A549 (cell line): Measurements from ENCODE around the gene MLLT3. TPM values are rescaled to one million over a fixed set of nuclear protein-coding genes. Genes with fewer than 3 reads are reported as not detected.
"Not testable (repeated sequence)": the region's sequence is repeated elsewhere in the genome, so short reads cannot be mapped to it uniquely, and the experiment has no call there.

Source experiments
- ATAC-seq, 2 experiments: fragments of 200-7000 bp in 1 of 2; fragments of >200 bp in 1 of 2; cut with Nextera tagmentation in 1 of 2; cut with Tn5 transposase in 1 of 2; 3 replicates each; pipeline versions ENCODE4 v1.8.0 to v1.9.1; 2018 to 2020; ENCODE audit warnings: mild to moderate bottlenecking in 1 of 2, moderate library complexity in 1 of 2
- CTCF ChIA-PET: fragments of 300-600 bp; sonication (Branson Sonifier 250); formaldehyde crosslinking; extraction: SDS; loops from one replicate; lab custom pipeline; 2021; ENCODE audit warnings: antibody characterized with exemption, inconsistent platforms; lab: Yijun Ruan, JAX
- POLR2A ChIA-PET: fragments of 350-600 bp; formaldehyde crosslinking; extraction: SDS; loops from one replicate; lab custom pipeline; 2021; ENCODE audit warnings: antibody characterized with exemption, inconsistent platforms; lab: Yijun Ruan, JAX
- DNase-seq, 2 experiments: peaks; one replicate each; pipeline versions ENCODE4 v3.0.0 to v3.0.0-alpha.2; 2011 to 2016; ENCODE audit warnings: low read depth in 1 of 2, low spot score in 1 of 2
- FAIRE-seq: peaks from 2 replicates; lab custom pipeline; 2011; peaks lifted over from hg19 to GRCh38; lab: Jason Lieb, UNC
- H3K27ac ChIP-seq, 2 experiments: fragments of >200 bp; sonication (Bioruptor Twin); formaldehyde crosslinking; 3 replicates each; pipeline ENCODE4 v1.5.1; 2016 to 2017
- H3K4me1 ChIP-seq: fragments of >200 bp; sonication (Bioruptor Twin); formaldehyde crosslinking; 3 replicates; pipeline ENCODE4 v1.6.1; 2016
- H3K4me2 ChIP-seq: fragments of >200 bp; sonication (Bioruptor Twin); formaldehyde crosslinking; 3 replicates; pipeline ENCODE4 v1.6.1; 2016
- H3K4me3 ChIP-seq: fragments of >200 bp; sonication (Bioruptor Twin); formaldehyde crosslinking; 3 replicates; pipeline ENCODE4 v1.5.1; 2016
- H3K9me3 ChIP-seq: fragments of >200 bp; sonication (Bioruptor Twin); formaldehyde crosslinking; 3 replicates; pipeline ENCODE4 v1.6.1; 2016
- BHLHE40 ChIP-seq: IDR thresholded peaks from 2 replicates; pipeline ENCODE4 v1.6.1; 2012; ENCODE audit warnings: low read depth, low read length, inconsistent platforms
- CBX8 ChIP-seq: fragments of 200-600 bp; sonication (generic); IDR thresholded peaks from 2 replicates; pipeline ENCODE4 v1.6.1; 2016
- CEBPB ChIP-seq, 2 experiments: fragments of >200 bp in 1 of 2; sonication (Bioruptor Twin) in 1 of 2; formaldehyde crosslinking in 1 of 2; IDR thresholded peaks; 2 replicates each; pipeline ENCODE4 v1.6.1; 2012 to 2016
- CHD2 ChIP-seq: fragments of 150-350 bp; IDR thresholded peaks from 2 replicates; pipeline ENCODE4 v1.6.1; 2014; ENCODE audit warnings: low read length; ENCODE audit not compliant: partially characterized antibody
- E2F6 ChIP-seq: IDR thresholded peaks from 2 replicates; pipeline ENCODE4 v1.6.1; 2012; ENCODE audit warnings: low read depth, borderline replicate concordance
- EHF ChIP-seq: fragments of 250-450 bp; sonication (Bioruptor Pico); IDR thresholded peaks from 2 replicates; pipeline ENCODE4 v1.5.0; 2020; ENCODE audit warnings: mild to moderate bottlenecking
- EHMT2 ChIP-seq: fragments of 200-600 bp; sonication (generic); IDR thresholded peaks from 2 replicates; pipeline ENCODE4 v1.6.1; 2016; ENCODE audit warnings: antibody characterized with exemption, low read depth, mild to moderate bottlenecking, moderate library complexity
- ELK1 ChIP-seq: fragments of 150-350 bp; IDR thresholded peaks from 2 replicates; pipeline ENCODE4 v1.6.1; 2014; ENCODE audit warnings: low read depth, mild to moderate bottlenecking, low read length
- ESRRA ChIP-seq: fragments of 150-350 bp; IDR thresholded peaks from 2 replicates; pipeline ENCODE4 v1.6.1; 2014; ENCODE audit warnings: mild to moderate bottlenecking, low read length, borderline replicate concordance
- FOSL2 ChIP-seq, 2 experiments: fragments of 450-650 bp in 1 of 2; fragments of >200 bp in 1 of 2; sonication (Bioruptor Twin) in 1 of 2; formaldehyde crosslinking; IDR thresholded peaks; 2 replicates each; pipeline versions ENCODE4 v1.5.0 to v1.6.1; 2016 to 2020; ENCODE audit warnings: mild to moderate bottlenecking in 1 of 2, moderate library complexity in 1 of 2
- HOXA7 ChIP-seq: fragments of 250-450 bp; sonication (Bioruptor Pico); IDR thresholded peaks from 2 replicates; pipeline ENCODE4 v1.5.0; 2020; ENCODE audit warnings: mild to moderate bottlenecking, moderate library complexity
- HOXB5 ChIP-seq: fragments of 250-450 bp; sonication (Bioruptor Pico); IDR thresholded peaks from 2 replicates; pipeline ENCODE4 v1.5.0; 2020; ENCODE audit warnings: mild to moderate bottlenecking, moderate library complexity
- JUN ChIP-seq, 2 experiments: fragments of >200 bp; sonication (Bioruptor Twin); formaldehyde crosslinking; IDR thresholded peaks; 2 replicates in 1 of 2; 3 replicates in 1 of 2; pipeline ENCODE4 v1.6.1; 2016 to 2017
- MAFK ChIP-seq: fragments of 450-650 bp; IDR thresholded peaks from 2 replicates; pipeline ENCODE4 v1.6.1; 2014; ENCODE audit not compliant: partially characterized antibody
- MYC ChIP-seq: IDR thresholded peaks from 2 replicates; pipeline ENCODE4 v1.6.1; 2012; ENCODE audit warnings: mild to moderate bottlenecking, inconsistent platforms, low read length, improper control_type of control experiment, borderline replicate concordance
- NPAS2 ChIP-seq: fragments of 250-450 bp; sonication (Bioruptor Pico); IDR thresholded peaks from 2 replicates; pipeline ENCODE4 v1.8.0; 2022; ENCODE audit warnings: mild to moderate bottlenecking, moderate library complexity, borderline replicate concordance
- NR3C1 ChIP-seq: fragments of >200 bp; sonication (Bioruptor Twin); formaldehyde crosslinking; IDR thresholded peaks from 3 replicates; pipeline ENCODE4 v1.6.1; 2017
- POLR2A ChIP-seq: IDR thresholded peaks from 2 replicates; pipeline ENCODE4 v1.6.1; 2012; ENCODE audit warnings: mild to moderate bottlenecking, low read length
- POLR2AphosphoS2 ChIP-seq: conservative IDR thresholded peaks from 2 replicates; pipeline ENCODE4 v1.6.1; 2012; ENCODE audit warnings: low read length, improper control_type of control experiment, inconsistent platforms
- RAD21 ChIP-seq, 2 experiments: fragments of >200 bp in 1 of 2; sonication (Bioruptor Twin) in 1 of 2; formaldehyde crosslinking in 1 of 2; IDR thresholded peaks in 1 of 2; conservative IDR thresholded peaks in 1 of 2; 2 replicates in 1 of 2; 3 replicates in 1 of 2; pipeline ENCODE4 v1.6.1; 2012 to 2018; ENCODE audit warnings: inconsistent platforms in 1 of 2
- SREBF2 ChIP-seq: fragments of 450-650 bp; IDR thresholded peaks from 2 replicates; pipeline ENCODE4 v1.6.1; 2014; ENCODE audit warnings: mild to moderate bottlenecking, moderate library complexity
- ZNF302 ChIP-seq: fragments of 250-450 bp; sonication (Bioruptor Pico); IDR thresholded peaks from 2 replicates; pipeline ENCODE4 v1.9.0; 2021; ENCODE audit warnings: inconsistent platforms, mild to moderate bottlenecking, moderate library complexity
- ZSCAN20 ChIP-seq: fragments of 250-450 bp; sonication (Bioruptor Pico); IDR thresholded peaks from 2 replicates; pipeline ENCODE4 v1.8.0; 2022; ENCODE audit warnings: mild to moderate bottlenecking, moderate library complexity
- WGBS: methylation state at CpG from one replicate; pipeline ENCODE4 v1.1.6; 2017; ENCODE audit errors: missing lambda C conversion rate; 5-methylcytosine and 5-hydroxymethylcytosine counted together
- polyA plus RNA-seq, 4 experiments: library from polyadenylated mRNA; depleted of rRNA in 3 of 4; stranded (reverse); fragments of >200 nt; fragmentation: RNase III in 1 of 4; extraction: RNeasy Plus Mini Kit Qiagen cat#74134 plus additional on column Dnase treatment in 1 of 4; gene quantifications; 2 replicates in 3 of 4; 3 replicates in 1 of 4; pipeline ENCODE4 v1.2.3, GENCODE V29; 2011 to 2017
- TF ChIP-seq, protein P1 (sequence below): fragments of >200 bp; sonication (Bioruptor Twin); formaldehyde crosslinking; IDR thresholded peaks from 3 replicates; pipeline ENCODE4 v1.6.1; 2016
- TF ChIP-seq, protein P2 (sequence below): fragments of 250-450 bp; sonication (Bioruptor Pico); IDR thresholded peaks from 2 replicates; pipeline ENCODE4 v1.5.0; 2021; ENCODE audit warnings: mild to moderate bottlenecking, moderate library complexity, borderline replicate concordance

The MLLT3 gene
- polyA plus RNA-seq, 2 of the 4 experiments (the other 2 are of a cell fraction), result 14.3 to 47.6 TPM

DNA sequence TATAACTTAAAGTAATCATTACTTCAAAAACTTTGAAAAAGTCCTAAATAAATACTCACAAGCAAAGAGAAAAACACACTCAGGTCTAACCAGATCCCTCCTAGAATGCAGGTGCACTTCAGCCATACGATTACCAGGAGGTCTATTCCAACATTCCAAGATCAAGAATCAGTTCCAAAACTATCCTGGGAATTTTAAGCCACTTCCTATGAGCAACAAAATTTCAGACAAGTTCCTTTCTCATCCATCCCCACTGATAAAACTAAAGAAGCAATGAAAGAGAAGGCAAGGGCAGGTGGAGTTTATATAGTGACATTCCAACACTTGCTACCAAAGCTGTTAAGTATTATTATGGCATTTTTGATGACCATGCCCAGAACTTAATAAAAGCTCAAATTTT is 29.6 kb downstream of the MLLT3 start (continued):
- TF ChIP-seq E2F6 (no peak), CEBPB (IDR thresholded peaks at IDR 0.05) (no peak), ZNF302 (CRISPR knock-in tag) (no peak), NR3C1 (no peak), POLR2A (no peak), POLR2AphosphoS2 (no peak)

DNA sequence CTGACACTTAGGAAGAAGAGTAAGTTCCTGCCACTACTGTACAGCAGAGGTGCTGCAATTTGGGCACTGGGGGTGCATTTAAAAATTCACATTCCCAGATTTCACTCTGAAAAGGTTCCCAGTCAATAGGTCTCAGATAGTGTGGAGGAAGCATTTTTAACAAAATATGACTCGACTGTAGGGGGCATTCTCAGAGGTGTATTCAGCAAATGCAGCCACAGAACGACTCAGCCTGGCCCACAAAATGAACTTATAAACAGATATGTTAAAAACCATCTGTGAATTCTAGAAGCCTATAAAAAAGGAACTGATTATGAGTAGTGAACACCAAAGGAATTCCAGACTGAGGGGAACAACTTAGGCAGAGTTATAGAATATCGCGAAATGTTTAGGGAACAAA is 31.1 kb downstream of the MLLT3 start:
- H3K9me3 ChIP-seq, result no peaks in the 10 kb centered on the region
- no peak for DNase-seq
- peak in 1 of 2 experiments; percentile 51; a peak in 1 of 6 replicates for ATAC-seq
- 67% methylated on average over 4 of the region's 4 CpGs for WGBS
- no peak overlapping the region for H3K4me3 ChIP-seq
- H3K4me1 ChIP-seq, result peaks cover 28% of the 10 kb centered on the region
- no peak overlapping the region for H3K27ac ChIP-seq
- ChIA-PET POLR2A (no interaction called here), CTCF (no interaction called here)
- TF ChIP-seq NR3C1 (no peak), EHF (no peak), EHMT2 (no peak), MYC (no peak), CHD2 (no peak), FOSL2 (IDR thresholded peaks at IDR 0.05) (no peak), FOSL2 (CRISPR knock-in tag; IDR thresholded peaks at IDR 0.05) (no peak), BHLHE40 (no peak)
- TF ChIP-seq, protein P1, sequence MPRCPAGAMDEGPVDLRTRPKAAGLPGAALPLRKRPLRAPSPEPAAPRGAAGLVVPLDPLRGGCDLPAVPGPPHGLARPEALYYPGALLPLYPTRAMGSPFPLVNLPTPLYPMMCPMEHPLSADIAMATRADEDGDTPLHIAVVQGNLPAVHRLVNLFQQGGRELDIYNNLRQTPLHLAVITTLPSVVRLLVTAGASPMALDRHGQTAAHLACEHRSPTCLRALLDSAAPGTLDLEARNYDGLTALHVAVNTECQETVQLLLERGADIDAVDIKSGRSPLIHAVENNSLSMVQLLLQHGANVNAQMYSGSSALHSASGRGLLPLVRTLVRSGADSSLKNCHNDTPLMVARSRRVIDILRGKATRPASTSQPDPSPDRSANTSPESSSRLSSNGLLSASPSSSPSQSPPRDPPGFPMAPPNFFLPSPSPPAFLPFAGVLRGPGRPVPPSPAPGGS, result no peak
- no peak overlapping the region for H3K4me2 ChIP-seq
- no peak for FAIRE-seq

DNA sequence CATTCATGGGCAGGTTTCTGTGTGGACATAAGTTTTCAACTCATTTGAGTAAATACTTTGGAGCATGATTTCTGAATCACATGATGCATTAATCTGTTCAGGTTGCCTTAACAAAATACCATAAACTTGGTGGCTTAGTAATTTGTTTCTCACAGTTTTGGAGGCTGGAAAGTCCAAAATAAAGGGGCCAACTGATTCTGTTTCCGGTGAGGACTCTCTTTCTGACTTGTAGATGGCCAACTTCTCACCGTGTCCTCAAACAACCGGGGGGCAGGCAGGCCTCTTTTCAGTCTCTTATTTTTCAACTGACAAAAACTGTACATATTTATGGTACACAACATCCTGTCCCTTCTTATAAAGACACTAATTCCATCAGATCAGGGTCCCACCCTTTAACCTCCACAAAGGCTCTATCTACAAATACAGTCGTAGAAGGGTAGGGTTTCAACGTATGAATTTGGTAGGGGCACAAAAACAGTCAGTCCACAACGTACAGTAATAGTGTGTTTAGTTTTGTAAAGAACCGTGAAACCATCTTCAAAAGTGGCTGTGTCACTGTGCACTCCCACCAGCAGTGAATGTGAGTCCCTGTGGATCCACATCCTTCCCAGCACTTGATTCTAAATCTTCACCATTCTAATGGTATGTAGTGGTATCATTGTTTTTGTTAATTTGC is 37.2 kb downstream of the MLLT3 start:
- ChIA-PET POLR2A (no interaction called here), CTCF (no interaction called here)
- Histone ChIP-seq H3K27ac (no peak overlapping the region), H3K4me2 (no peak overlapping the region), H3K4me1 (no peaks in the 10 kb centered on the region)
- FAIRE-seq, result no peak
- no peak for ATAC-seq
- TF ChIP-seq BHLHE40, result no peak
- no peak for TF ChIP-seq ESRRA
- TF ChIP-seq CEBPB (IDR thresholded peaks at IDR 0.05), result no peak
- no peak for TF ChIP-seq HOXA7 (CRISPR knock-in tag)
- TF ChIP-seq, all 56 proteins: peak for 0
- no peak overlapping the region for H3K4me3 ChIP-seq
- no peaks in the 10 kb centered on the region for H3K9me3 ChIP-seq
- DNase-seq, result no peak
- WGBS, result 81% methylated on average over 7 of the region's 7 CpGs

DNA sequence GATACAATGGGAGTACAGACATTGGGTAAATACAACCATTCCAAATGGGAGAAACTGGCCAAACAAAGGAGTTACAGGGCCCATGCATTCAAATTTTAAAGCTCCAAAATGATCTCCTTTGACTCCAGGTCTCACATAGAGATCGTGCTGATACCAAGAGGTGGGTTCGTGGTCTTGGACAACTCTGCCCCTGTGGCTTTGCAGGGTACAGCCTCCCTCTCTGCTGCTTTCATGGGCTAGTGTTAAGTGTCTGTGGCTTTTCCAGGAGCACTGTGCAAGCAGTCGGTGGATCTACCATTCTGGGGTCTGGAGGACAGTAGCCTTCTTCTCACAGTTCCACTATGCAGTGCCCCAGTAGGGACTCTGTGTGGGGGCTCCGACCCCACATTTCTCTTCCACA is 39.2 kb downstream of the MLLT3 start:
- H3K4me2 ChIP-seq, FAIRE-seq, ATAC-seq, H3K27ac ChIP-seq, H3K4me1 ChIP-seq, H3K9me3 ChIP-seq, CTCF ChIA-PET, POLR2A ChIA-PET, DNase-seq, H3K4me3 ChIP-seq: not testable (repeated sequence)
- WGBS, result 98% methylated on average over 4 of the region's 4 CpGs

- Histone ChIP-seq H3K27ac (no peak overlapping the region), H3K4me3 (no peak overlapping the region), H3K4me2 (no peak overlapping the region), H3K9me3 (no peaks in the 10 kb centered on the region), H3K4me1 (no peaks in the 10 kb centered on the region)
- ChIA-PET POLR2A (no interaction called here), CTCF (no interaction called here)
- FAIRE-seq, result no peak
- ATAC-seq, result no peak
- TF ChIP-seq NPAS2, result no peak
- TF ChIP-seq ELK1, result no peak
- no peak for TF ChIP-seq RAD21 (conservative IDR thresholded peaks at IDR 0.05 in 1 of 2, IDR thresholded peaks at IDR 0.05 in 1 of 2)
- TF ChIP-seq MAFK, result no peak
- TF ChIP-seq SREBF2, result no peak
- TF ChIP-seq HOXB5 (CRISPR knock-in tag), result no peak
- no peak for TF ChIP-seq JUN (IDR thresholded peaks at IDR 0.05)
- TF ChIP-seq CBX8, result no peak
- TF ChIP-seq, protein P2, sequence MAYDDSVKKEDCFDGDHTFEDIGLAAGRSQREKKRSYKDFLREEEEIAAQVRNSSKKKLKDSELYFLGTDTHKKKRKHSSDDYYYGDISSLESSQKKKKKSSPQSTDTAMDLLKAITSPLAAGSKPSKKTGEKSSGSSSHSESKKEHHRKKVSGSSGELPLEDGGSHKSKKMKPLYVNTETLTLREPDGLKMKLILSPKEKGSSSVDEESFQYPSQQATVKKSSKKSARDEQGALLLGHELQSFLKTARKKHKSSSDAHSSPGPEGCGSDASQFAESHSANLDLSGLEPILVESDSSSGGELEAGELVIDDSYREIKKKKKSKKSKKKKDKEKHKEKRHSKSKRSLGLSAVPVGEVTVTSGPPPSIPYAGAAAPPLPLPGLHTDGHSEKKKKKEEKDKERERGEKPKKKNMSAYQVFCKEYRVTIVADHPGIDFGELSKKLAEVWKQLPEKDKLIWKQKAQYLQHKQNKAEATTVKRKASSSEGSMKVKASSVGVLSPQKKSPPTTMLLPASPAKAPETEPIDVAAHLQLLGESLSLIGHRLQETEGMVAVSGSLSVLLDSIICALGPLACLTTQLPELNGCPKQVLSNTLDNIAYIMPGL, result no peak
- TF ChIP-seq ZSCAN20, result no peak
- WGBS, result 95% methylated on average over 3 of the region's 3 CpGs
- no peak for DNase-seq
Observed at GRCh38 chr9:20582150-20582549, 40.1 kb downstream of the MLLT3 start.
